HepG2 (cell line): ENCODE measurements around the gene TRIM72. TPM values are rescaled to one million over a fixed set of nuclear protein-coding genes. Genes with fewer than 3 reads are reported as not detected.

Source experiments
- GATA4 ChIP-seq: sonication (generic); IDR thresholded peaks from 2 replicates; pipeline ENCODE4 v1.6.1; 2016; ENCODE audit warnings: antibody characterized with exemption, low read depth, borderline replicate concordance
- GZF1 ChIP-seq: sonication (generic); formaldehyde crosslinking; IDR thresholded peaks from 2 replicates; pipeline ENCODE4 v1.5.1; 2020; ENCODE audit warnings: mild to moderate bottlenecking, missing genetic modification reagents
- YY1 ChIP-seq: IDR thresholded peaks from 2 replicates; pipeline ENCODE4 v1.6.1; 2011; ENCODE audit warnings: low read length, low read depth, moderate library complexity, mild to moderate bottlenecking; ENCODE audit not compliant: insufficient read depth, insufficient replicate concordance
- ZNF337 ChIP-seq: sonication (generic); formaldehyde crosslinking; IDR thresholded peaks from 2 replicates; pipeline ENCODE4 v1.5.1; 2020; ENCODE audit warnings: missing genetic modification reagents, low read depth, mild to moderate bottlenecking, borderline replicate concordance
- ZNF720 ChIP-seq: sonication (generic); formaldehyde crosslinking; IDR thresholded peaks from 2 replicates; pipeline ENCODE4 v1.4.0; 2020; ENCODE audit warnings: missing genetic modification reagents
- polyA plus RNA-seq, 8 experiments: library from polyadenylated mRNA; depleted of rRNA in 3 of 8; stranded (reverse) in 7 of 8; unstranded in 1 of 8; fragments of >200 nt; fragmentation: Illumina TruSeq in 4 of 8; extraction: Trizol in 4 of 8; gene quantifications; 2 replicates each; pipeline versions ENCODE4 v1.2.1 to v1.2.3, GENCODE V29; 2011 to 2016; ENCODE audit warnings: low read depth in 4 of 8, missing spikeins in 1 of 8, mixed read lengths in 1 of 8; ENCODE audit not compliant: insufficient read depth in 1 of 8
- total RNA-seq, 5 experiments: library from RNA; depleted of rRNA; stranded (reverse); fragments of >200 nt; fragmentation: Illumina TruSeq; extraction: Trizol; gene quantifications; 2 replicates each; pipeline ENCODE4 v1.2.3, GENCODE V29; 2016; ENCODE audit warnings: low read depth in 1 of 5
- TF ChIP-seq, protein P1 (sequence below): sonication (generic); formaldehyde crosslinking; IDR thresholded peaks from 2 replicates; pipeline ENCODE4 v1.5.0; 2020; ENCODE audit warnings: mild to moderate bottlenecking, missing genetic modification reagents
- TF ChIP-seq, protein P2 (sequence below): sonication (generic); formaldehyde crosslinking; IDR thresholded peaks from 2 replicates; pipeline ENCODE4 v1.5.1; 2020; ENCODE audit warnings: missing genetic modification reagents, mild to moderate bottlenecking, borderline replicate concordance
- TF ChIP-seq, protein P3 (sequence below): IDR thresholded peaks from 2 replicates; pipeline ENCODE4 v1.6.1; 2016; ENCODE audit warnings: low read depth, missing genetic modification reagents, missing compliant biosample characterization

The TRIM72 gene
- total and polyA plus RNA-seq, 2 of the 13 experiments (the other 11 are each of a cell fraction or from before 2014, with no cell fraction given) = not detected

DNA sequence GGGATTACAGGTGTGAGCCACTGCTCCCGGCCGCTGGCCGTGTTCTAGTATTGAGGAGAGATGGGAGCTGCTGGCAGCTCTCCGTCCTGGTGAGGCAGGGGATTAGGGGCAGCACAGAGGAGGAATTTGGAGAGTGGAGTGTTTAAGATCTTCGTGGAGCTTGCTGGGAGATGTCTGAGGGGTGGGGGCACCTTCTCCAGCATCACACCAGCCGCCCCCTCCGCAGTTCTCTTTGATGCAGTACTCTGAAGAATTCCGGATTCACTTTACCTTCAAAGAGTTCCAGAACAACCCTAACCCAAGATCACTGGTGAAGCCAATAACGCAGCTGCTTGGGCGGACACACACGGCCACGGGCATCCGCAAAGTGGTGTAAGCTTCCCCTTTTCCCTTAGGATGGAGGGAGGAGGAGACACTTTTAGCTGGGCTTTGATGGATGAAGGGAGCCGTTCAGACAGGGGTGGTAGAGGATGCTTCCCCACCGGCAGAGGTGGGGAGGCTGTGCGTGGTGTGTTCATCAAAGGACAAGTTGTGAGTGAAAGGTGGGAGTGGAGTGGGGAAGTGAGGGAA, 57.8 kb downstream of the TRIM72 start (continued):
- TF ChIP-seq ZNF337 (CRISPR knock-in tag) (no peak), GATA4 (no peak), YY1 (no peak), GZF1 (no peak), ZNF720 (CRISPR knock-in tag) (no peak)
- TF ChIP-seq, protein P1, sequence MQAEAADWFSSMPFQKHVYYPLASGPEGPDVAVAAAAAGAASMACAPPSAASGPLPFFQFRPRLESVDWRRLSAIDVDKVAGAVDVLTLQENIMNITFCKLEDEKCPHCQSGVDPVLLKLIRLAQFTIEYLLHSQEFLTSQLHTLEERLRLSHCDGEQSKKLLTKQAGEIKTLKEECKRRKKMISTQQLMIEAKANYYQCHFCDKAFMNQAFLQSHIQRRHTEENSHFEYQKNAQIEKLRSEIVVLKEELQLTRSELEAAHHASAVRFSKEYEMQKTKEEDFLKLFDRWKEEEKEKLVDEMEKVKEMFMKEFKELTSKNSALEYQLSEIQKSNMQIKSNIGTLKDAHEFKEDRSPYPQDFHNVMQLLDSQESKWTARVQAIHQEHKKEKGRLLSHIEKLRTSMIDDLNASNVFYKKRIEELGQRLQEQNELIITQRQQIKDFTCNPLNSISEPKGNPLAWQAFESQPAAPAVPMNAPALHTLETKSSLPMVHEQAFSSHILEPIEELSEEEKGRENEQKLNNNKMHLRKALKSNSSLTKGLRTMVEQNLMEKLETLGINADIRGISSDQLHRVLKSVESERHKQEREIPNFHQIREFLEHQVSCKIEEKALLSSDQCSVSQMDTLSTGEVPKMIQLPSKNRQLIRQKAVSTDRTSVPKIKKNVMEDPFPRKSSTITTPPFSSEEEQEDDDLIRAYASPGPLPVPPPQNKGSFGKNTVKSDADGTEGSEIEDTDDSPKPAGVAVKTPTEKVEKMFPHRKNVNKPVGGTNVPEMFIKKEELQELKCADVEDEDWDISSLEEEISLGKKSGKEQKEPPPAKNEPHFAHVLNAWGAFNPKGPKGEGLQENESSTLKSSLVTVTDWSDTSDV (CRISPR knock-in tag) = no peak
- TF ChIP-seq, protein P2, sequence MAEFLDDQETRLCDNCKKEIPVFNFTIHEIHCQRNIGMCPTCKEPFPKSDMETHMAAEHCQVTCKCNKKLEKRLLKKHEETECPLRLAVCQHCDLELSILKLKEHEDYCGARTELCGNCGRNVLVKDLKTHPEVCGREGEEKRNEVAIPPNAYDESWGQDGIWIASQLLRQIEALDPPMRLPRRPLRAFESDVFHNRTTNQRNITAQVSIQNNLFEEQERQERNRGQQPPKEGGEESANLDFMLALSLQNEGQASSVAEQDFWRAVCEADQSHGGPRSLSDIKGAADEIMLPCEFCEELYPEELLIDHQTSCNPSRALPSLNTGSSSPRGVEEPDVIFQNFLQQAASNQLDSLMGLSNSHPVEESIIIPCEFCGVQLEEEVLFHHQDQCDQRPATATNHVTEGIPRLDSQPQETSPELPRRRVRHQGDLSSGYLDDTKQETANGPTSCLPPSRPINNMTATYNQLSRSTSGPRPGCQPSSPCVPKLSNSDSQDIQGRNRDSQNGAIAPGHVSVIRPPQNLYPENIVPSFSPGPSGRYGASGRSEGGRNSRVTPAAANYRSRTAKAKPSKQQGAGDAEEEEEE = no peak
- TF ChIP-seq, protein P3, sequence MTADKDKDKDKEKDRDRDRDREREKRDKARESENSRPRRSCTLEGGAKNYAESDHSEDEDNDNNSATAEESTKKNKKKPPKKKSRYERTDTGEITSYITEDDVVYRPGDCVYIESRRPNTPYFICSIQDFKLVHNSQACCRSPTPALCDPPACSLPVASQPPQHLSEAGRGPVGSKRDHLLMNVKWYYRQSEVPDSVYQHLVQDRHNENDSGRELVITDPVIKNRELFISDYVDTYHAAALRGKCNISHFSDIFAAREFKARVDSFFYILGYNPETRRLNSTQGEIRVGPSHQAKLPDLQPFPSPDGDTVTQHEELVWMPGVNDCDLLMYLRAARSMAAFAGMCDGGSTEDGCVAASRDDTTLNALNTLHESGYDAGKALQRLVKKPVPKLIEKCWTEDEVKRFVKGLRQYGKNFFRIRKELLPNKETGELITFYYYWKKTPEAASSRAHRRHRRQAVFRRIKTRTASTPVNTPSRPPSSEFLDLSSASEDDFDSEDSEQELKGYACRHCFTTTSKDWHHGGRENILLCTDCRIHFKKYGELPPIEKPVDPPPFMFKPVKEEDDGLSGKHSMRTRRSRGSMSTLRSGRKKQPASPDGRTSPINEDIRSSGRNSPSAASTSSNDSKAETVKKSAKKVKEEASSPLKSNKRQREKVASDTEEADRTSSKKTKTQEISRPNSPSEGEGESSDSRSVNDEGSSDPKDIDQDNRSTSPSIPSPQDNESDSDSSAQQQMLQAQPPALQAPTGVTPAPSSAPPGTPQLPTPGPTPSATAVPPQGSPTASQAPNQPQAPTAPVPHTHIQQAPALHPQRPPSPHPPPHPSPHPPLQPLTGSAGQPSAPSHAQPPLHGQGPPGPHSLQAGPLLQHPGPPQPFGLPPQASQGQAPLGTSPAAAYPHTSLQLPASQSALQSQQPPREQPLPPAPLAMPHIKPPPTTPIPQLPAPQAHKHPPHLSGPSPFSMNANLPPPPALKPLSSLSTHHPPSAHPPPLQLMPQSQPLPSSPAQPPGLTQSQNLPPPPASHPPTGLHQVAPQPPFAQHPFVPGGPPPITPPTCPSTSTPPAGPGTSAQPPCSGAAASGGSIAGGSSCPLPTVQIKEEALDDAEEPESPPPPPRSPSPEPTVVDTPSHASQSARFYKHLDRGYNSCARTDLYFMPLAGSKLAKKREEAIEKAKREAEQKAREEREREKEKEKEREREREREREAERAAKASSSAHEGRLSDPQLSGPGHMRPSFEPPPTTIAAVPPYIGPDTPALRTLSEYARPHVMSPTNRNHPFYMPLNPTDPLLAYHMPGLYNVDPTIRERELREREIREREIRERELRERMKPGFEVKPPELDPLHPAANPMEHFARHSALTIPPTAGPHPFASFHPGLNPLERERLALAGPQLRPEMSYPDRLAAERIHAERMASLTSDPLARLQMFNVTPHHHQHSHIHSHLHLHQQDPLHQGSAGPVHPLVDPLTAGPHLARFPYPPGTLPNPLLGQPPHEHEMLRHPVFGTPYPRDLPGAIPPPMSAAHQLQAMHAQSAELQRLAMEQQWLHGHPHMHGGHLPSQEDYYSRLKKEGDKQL (CRISPR knock-in tag) = no peak
- TF ChIP-seq, all 625 proteins: peak for 0
